ENCODE measurements around the gene IL31RA. TPM values are rescaled to one million over a fixed set of nuclear protein-coding genes. Genes with fewer than 3 reads are reported as not detected.

IL31RA gene
- total RNA-seq, 1 experiment from 2014 or later: not detected

GRCh38 chr5:55932700-55933099 is 81.5 kb downstream of the IL31RA start (continued):
- TF ChIP-seq E2F1 (CRISPR knock-in tag; IDR thresholded peaks at IDR 0.05) (no peak), AR (CRISPR knock-in tag; IDR thresholded peaks at IDR 0.05) (no peak), ZNF671 (CRISPR knock-in tag; IDR thresholded peaks at IDR 0.05) (no peak)
- TF ChIP-seq, protein P1, sequence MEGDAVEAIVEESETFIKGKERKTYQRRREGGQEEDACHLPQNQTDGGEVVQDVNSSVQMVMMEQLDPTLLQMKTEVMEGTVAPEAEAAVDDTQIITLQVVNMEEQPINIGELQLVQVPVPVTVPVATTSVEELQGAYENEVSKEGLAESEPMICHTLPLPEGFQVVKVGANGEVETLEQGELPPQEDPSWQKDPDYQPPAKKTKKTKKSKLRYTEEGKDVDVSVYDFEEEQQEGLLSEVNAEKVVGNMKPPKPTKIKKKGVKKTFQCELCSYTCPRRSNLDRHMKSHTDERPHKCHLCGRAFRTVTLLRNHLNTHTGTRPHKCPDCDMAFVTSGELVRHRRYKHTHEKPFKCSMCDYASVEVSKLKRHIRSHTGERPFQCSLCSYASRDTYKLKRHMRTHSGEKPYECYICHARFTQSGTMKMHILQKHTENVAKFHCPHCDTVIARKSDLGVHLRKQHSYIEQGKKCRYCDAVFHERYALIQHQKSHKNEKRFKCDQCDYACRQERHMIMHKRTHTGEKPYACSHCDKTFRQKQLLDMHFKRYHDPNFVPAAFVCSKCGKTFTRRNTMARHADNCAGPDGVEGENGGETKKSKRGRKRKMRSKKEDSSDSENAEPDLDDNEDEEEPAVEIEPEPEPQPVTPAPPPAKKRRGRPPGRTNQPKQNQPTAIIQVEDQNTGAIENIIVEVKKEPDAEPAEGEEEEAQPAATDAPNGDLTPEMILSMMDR (IDR thresholded peaks at IDR 0.05): no peak

GRCh38 chr5:55933377-55934114 is 82.4 kb downstream of the IL31RA start:
- no peak for TF ChIP-seq AFF4 (CRISPR knock-in tag; IDR thresholded peaks at IDR 0.05; ENCODE audit: borderline replicate concordance)
- TF ChIP-seq NFYB (CRISPR knock-in tag; conservative IDR thresholded peaks at IDR 0.05; ENCODE audit: low read depth): no peak
- TF ChIP-seq RELA (CRISPR knock-in tag; IDR thresholded peaks at IDR 0.05; ENCODE audit: borderline replicate concordance): no peak
- TF ChIP-seq, protein P2, sequence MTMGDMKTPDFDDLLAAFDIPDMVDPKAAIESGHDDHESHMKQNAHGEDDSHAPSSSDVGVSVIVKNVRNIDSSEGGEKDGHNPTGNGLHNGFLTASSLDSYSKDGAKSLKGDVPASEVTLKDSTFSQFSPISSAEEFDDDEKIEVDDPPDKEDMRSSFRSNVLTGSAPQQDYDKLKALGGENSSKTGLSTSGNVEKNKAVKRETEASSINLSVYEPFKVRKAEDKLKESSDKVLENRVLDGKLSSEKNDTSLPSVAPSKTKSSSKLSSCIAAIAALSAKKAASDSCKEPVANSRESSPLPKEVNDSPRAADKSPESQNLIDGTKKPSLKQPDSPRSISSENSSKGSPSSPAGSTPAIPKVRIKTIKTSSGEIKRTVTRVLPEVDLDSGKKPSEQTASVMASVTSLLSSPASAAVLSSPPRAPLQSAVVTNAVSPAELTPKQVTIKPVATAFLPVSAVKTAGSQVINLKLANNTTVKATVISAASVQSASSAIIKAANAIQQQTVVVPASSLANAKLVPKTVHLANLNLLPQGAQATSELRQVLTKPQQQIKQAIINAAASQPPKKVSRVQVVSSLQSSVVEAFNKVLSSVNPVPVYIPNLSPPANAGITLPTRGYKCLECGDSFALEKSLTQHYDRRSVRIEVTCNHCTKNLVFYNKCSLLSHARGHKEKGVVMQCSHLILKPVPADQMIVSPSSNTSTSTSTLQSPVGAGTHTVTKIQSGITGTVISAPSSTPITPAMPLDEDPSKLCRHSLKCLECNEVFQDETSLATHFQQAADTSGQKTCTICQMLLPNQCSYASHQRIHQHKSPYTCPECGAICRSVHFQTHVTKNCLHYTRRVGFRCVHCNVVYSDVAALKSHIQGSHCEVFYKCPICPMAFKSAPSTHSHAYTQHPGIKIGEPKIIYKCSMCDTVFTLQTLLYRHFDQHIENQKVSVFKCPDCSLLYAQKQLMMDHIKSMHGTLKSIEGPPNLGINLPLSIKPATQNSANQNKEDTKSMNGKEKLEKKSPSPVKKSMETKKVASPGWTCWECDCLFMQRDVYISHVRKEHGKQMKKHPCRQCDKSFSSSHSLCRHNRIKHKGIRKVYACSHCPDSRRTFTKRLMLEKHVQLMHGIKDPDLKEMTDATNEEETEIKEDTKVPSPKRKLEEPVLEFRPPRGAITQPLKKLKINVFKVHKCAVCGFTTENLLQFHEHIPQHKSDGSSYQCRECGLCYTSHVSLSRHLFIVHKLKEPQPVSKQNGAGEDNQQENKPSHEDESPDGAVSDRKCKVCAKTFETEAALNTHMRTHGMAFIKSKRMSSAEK (CRISPR knock-in tag; IDR thresholded peaks at IDR 0.05; ENCODE audit: borderline replicate concordance): no peak
- no peak for ATAC-seq
- no peak for DNase-seq (ENCODE audit: low spot score)
- POLR2A ChIA-PET: no interaction called here
- H3K4me3 Mint-ChIP-seq: no peak overlapping the region
- H3K4me1 Mint-ChIP-seq: no peaks in the 10 kb centered on the region
- H3K27ac Mint-ChIP-seq: no peak overlapping the region
- H3K36me3 Mint-ChIP-seq: no peaks in the 10 kb centered on the region
- H3K9me3 Mint-ChIP-seq: no peaks in the 10 kb centered on the region
- CTCF ChIA-PET: no interaction called here
- no peaks in the 10 kb centered on the region; the same call in 1 of the 2 replicates for H3K27me3 Mint-ChIP-seq (ENCODE audit: low read depth)

Data from WTC11 (cell line).